Psoas muscle (tissue), 8 donors: Measurements from ENCODE around the gene ACTR1A. TPM values are rescaled to one million over a fixed set of nuclear protein-coding genes. Genes with fewer than 3 reads are reported as not detected.

Source experiments
- ATAC-seq, 4 donors: fragments of 200-7000 bp; cut with Tn5 transposase; one replicate each; pipeline ENCODE4 v1.9.1; 2020; ENCODE audit warnings: moderate library complexity in 3 of 4, mild to moderate bottlenecking in 2 of 4
- DNase-seq, 2 donors: peaks; one replicate each; pipeline ENCODE4 v3.0.0-alpha.2; 2020
- H3K27ac ChIP-seq: fragments of 200-600 bp; one replicate; pipeline ENCODE4 v1.8.0; 2022
- H3K27me3 ChIP-seq, 3 donors: fragments of 200-600 bp in 1 of 3; one replicate each; pipeline versions ENCODE4 v1.6.1 to v1.8.0; 2013 to 2022; ENCODE audit warnings: low read length in 2 of 3, mild to moderate bottlenecking in 2 of 3, moderate library complexity in 1 of 3; ENCODE audit not compliant: insufficient read depth in 3 of 3
- H3K36me3 ChIP-seq, 2 donors: fragments of 200-600 bp in 1 of 2; one replicate each; pipeline versions ENCODE4 v1.6.1 to v1.8.0; 2013 to 2022; ENCODE audit warnings: low read depth in 1 of 2, mild to moderate bottlenecking in 1 of 2, moderate library complexity in 1 of 2; ENCODE audit not compliant: insufficient read depth in 1 of 2
- H3K4me1 ChIP-seq: fragments of 200-600 bp; one replicate; pipeline ENCODE4 v1.8.0; 2022
- H3K4me3 ChIP-seq: fragments of 200-600 bp; one replicate; pipeline ENCODE4 v1.8.0; 2022; ENCODE audit warnings: mild to moderate bottlenecking
- H3K9me3 ChIP-seq: fragments of 200-600 bp; one replicate; pipeline ENCODE4 v1.8.0; 2022
- CTCF ChIP-seq: fragments of 200-600 bp; IDR thresholded peaks from one replicate; pipeline ENCODE4 v1.8.0; 2022; ENCODE audit warnings: antibody characterized with exemption
- WGBS, 3 donors: extraction: QIAGEN DNeasy Blood & Tissue Kit; methylation state at CpG; one replicate each; pipeline versions ENCODE4 v1.1.6 to v1.1.7; 2013; 5-methylcytosine and 5-hydroxymethylcytosine counted together
- intact Hi-C, 2 donors: fragments of 100-400 bp; cut with DNase I; formaldehyde crosslinking; loops; one replicate each; pipeline versions ENCODE4 v1.11.0 to v1.14.2; 2022
- polyA plus RNA-seq, 3 donors: library from polyadenylated mRNA; stranded (reverse); fragments of 200-250 nt; gene quantifications; one replicate each; pipeline ENCODE4 v1.2.3, GENCODE V29; 2013
- total RNA-seq, 4 donors: library from RNA; stranded (reverse); fragmentation: NEBNext Ultra II Directional in 2 of 4; extraction: Animal tissue kit (Norgen Biotek cat#: 25700) in 2 of 4; gene quantifications; one replicate each; pipeline versions ENCODE4 v1.2.1 to v1.2.4, GENCODE V29; 2021 to 2023
- donor health status: healthy with polysubstance abuse.
- donor health status: DM: no; HTN: no; CAD: no; lungs with moderate emphysema.
- donor health status: Bipolar disorder and iron deficiency.
- donor health status: healthy.
- donor health status: DM: yes; HTN: yes; CAD: no.
- donor health status: DM: no; HTN: no; CAD: no.
- donor health status: DM: no; HTN: no; CAD: no.
- donor health status: DM: yes; HTN: yes; CAD: no.

The ACTR1A gene
- total and polyA plus RNA-seq, 7 donors, result 76.2 to 188 (median 128) TPM

GRCh38 chr10:102468683-102469082 lies 33.8 kb downstream of the ACTR1A start:
- Histone ChIP-seq H3K9me3 (no peaks in the 10 kb centered on the region), H3K4me1 (no peaks in the 10 kb centered on the region), H3K4me3 (no peak overlapping the region), H3K27me3 (no peaks in the 10 kb centered on the region), H3K27ac (no peak overlapping the region), H3K36me3 (no peaks in the 10 kb centered on the region)
- peak in 1 of 2 donors; percentile 53 for DNase-seq
- peak in 1 of 4 donors; percentile 19 for ATAC-seq
- intact Hi-C loops, result no loop called here
- TF ChIP-seq CTCF, result no peak
- WGBS, 3 donors, result 64 to 79% (median 70%) methylated on average over 9 of the region's 9 CpGs

- ATAC-seq (no peak), DNase-seq (peak in 1 of 2 donors; percentile 39)
- no peak for TF ChIP-seq CTCF
- H3K27ac ChIP-seq, result no peak overlapping the region
- no peaks in the 10 kb centered on the region for H3K36me3 ChIP-seq
- no peaks in the 10 kb centered on the region for H3K9me3 ChIP-seq
- 51 to 70% (median 54%) methylated on average over 6 of the region's 6 CpGs for WGBS, 3 donors
- no peaks in the 10 kb centered on the region for H3K4me1 ChIP-seq
- intact Hi-C loops, result no loop called here
- H3K27me3 ChIP-seq, result no peaks in the 10 kb centered on the region
- H3K4me3 ChIP-seq, result no peak overlapping the region
These were observed 34.5 kb downstream of the ACTR1A start for GRCh38 chr10:102467971-102468438.

GRCh38 chr10:102467318-102467717 lies 35.2 kb downstream of the ACTR1A start:
- WGBS, 3 donors, result 74 to 93% (median 87%) methylated on average over 6 of the region's 6 CpGs
- no peaks in the 10 kb centered on the region for H3K36me3 ChIP-seq

GRCh38 chr10:102465466-102465865 lies 37.0 kb downstream of the ACTR1A start:
- no peaks in the 10 kb centered on the region for H3K27me3 ChIP-seq
- intact Hi-C loops, result no loop called here
- no peak for TF ChIP-seq CTCF
- DNase-seq (peak in 1 of 2 donors; percentile 20), ATAC-seq (no peak)
- WGBS, 3 donors, result 60 to 67% (median 66%) methylated on average over 3 of the region's 3 CpGs
- H3K27ac ChIP-seq, result no peak overlapping the region
- no peaks in the 10 kb centered on the region for H3K9me3 ChIP-seq
- H3K4me3 ChIP-seq, result no peak overlapping the region
- no peaks in the 10 kb centered on the region for H3K36me3 ChIP-seq
- peaks cover 16% of the 10 kb centered on the region for H3K4me1 ChIP-seq

More at GRCh38 chr10:102467318-102467717, 35.2 kb downstream of the ACTR1A start:
- no peak overlapping the region for H3K27ac ChIP-seq
- no peak overlapping the region for H3K4me3 ChIP-seq
- ATAC-seq (no peak), DNase-seq (peak in 1 of 2 donors; percentile 15)
- TF ChIP-seq CTCF, result no peak
- H3K4me1 ChIP-seq, result peaks cover 7% of the 10 kb centered on the region
- H3K27me3 ChIP-seq, result no peaks in the 10 kb centered on the region
- intact Hi-C loops, result no loop called here
- H3K9me3 ChIP-seq, result no peaks in the 10 kb centered on the region

- intact Hi-C loops, result no loop called here
- WGBS, 3 donors, result 79 to 84% (median 83%) methylated on average over 10 of the region's 10 CpGs
- H3K36me3 ChIP-seq, result no peaks in the 10 kb centered on the region
- H3K27me3 ChIP-seq, result no peaks in the 10 kb centered on the region
- ATAC-seq, result no peak
- H3K4me1 ChIP-seq, result peaks cover 16% of the 10 kb centered on the region
- no peak overlapping the region for H3K4me3 ChIP-seq
- DNase-seq, result no peak
- TF ChIP-seq CTCF, result no peak
- no peak overlapping the region for H3K27ac ChIP-seq
- H3K9me3 ChIP-seq, result no peaks in the 10 kb centered on the region
These were observed 38.5 kb downstream of the ACTR1A start for GRCh38 chr10:102463983-102464382.
